ENCODE results near the gene EGFL8.

The EGFL8 gene

DNA sequence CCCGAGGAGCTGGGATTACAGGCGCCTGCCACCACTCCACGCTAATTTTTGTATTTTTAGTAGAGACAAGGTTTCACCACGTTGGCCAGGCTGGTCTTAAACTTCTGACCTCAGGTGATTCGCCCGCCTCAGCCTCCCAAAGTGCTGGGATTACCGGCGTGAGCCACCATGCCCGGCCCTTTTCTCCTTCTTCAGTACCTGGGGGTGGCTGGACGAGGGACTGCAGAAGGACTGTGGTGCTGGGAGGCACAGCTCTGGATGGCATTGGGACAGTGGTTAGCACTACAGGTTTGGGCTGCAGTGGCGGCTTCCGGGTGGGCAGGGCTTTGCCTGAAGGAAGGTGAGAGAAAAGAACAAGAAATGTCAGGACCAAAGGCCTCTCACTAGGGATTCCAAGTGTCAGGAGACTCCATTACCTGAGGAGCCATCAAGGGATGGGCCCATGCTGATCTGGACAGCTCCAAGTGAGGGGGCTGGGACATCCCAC lies 43.8 kb upstream of the EGFL8 start:
- TF ChIP-seq, protein P1, sequence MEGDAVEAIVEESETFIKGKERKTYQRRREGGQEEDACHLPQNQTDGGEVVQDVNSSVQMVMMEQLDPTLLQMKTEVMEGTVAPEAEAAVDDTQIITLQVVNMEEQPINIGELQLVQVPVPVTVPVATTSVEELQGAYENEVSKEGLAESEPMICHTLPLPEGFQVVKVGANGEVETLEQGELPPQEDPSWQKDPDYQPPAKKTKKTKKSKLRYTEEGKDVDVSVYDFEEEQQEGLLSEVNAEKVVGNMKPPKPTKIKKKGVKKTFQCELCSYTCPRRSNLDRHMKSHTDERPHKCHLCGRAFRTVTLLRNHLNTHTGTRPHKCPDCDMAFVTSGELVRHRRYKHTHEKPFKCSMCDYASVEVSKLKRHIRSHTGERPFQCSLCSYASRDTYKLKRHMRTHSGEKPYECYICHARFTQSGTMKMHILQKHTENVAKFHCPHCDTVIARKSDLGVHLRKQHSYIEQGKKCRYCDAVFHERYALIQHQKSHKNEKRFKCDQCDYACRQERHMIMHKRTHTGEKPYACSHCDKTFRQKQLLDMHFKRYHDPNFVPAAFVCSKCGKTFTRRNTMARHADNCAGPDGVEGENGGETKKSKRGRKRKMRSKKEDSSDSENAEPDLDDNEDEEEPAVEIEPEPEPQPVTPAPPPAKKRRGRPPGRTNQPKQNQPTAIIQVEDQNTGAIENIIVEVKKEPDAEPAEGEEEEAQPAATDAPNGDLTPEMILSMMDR (conservative IDR thresholded peaks at IDR 0.05; ENCODE audit: control insufficient read depth, insufficient read depth, low read depth, low read length): no peak
- no peak overlapping the region for H3K4me3 ChIP-seq (ENCODE audit: control insufficient read depth, low read depth, low read length)
- DNase-seq (ENCODE audit: low read depth): no peak

DNA sequence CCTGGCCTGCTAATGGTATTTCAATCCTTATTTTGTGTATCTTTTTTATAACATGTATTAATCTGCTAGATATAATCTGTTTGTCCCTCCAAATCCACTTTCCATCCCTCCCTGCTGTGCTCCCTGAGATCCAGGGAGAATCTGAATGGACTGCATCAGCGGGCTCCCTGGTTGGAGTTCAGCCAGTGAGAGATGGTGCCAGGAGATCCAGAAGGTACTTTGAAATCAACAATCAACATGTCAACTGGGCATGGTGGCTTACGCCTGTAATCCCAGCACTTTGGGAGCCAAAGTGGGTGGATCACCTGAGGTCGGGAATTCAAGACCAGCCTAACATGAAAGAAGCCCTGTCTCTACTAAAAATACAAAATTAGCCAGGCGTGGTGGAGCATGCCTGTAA lies 40.7 kb upstream of the EGFL8 start:
- H3K4me3 ChIP-seq (ENCODE audit: control insufficient read depth, low read depth, low read length): no peak overlapping the region
- DNase-seq (ENCODE audit: low read depth): no peak
- TF ChIP-seq, protein P1 (conservative IDR thresholded peaks at IDR 0.05; ENCODE audit: control insufficient read depth, insufficient read depth, low read depth, low read length): no peak

DNA sequence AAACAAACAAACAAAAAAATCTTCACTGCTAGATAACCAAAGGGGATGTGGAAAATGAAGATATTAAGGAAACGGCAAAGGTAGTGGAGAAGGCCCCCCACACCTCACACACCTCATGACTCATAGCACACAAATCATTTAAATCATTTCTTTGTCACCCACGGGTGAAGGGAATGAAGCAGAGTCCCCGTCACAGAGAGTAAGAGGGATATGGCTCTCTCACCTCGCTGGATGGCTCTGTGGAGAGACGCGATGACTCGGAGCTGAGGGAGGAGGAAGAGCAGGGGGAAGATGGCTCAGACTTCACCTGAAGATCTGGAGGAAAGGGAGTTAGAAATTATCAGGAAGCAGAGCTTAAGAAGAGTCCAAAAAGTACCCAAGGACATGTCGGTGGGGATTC lies 37.5 kb upstream of the EGFL8 start:
- DNase-seq (ENCODE audit: low read depth): no peak
- peak overlapping the region; percentile 100 for H3K4me3 ChIP-seq (ENCODE audit: control insufficient read depth, low read depth, low read length)
- TF ChIP-seq, protein P1 (conservative IDR thresholded peaks at IDR 0.05; ENCODE audit: control insufficient read depth, insufficient read depth, low read depth, low read length): no peak

GRCh38 chr6:32127409-32127716 lies 37.0 kb upstream of the EGFL8 start:
- no peak for DNase-seq (ENCODE audit: low read depth)
- TF ChIP-seq, protein P1 (conservative IDR thresholded peaks at IDR 0.05; ENCODE audit: control insufficient read depth, insufficient read depth, low read depth, low read length): no peak
- H3K4me3 ChIP-seq (ENCODE audit: control insufficient read depth, low read depth, low read length): peak overlapping the region; percentile 100

DNA sequence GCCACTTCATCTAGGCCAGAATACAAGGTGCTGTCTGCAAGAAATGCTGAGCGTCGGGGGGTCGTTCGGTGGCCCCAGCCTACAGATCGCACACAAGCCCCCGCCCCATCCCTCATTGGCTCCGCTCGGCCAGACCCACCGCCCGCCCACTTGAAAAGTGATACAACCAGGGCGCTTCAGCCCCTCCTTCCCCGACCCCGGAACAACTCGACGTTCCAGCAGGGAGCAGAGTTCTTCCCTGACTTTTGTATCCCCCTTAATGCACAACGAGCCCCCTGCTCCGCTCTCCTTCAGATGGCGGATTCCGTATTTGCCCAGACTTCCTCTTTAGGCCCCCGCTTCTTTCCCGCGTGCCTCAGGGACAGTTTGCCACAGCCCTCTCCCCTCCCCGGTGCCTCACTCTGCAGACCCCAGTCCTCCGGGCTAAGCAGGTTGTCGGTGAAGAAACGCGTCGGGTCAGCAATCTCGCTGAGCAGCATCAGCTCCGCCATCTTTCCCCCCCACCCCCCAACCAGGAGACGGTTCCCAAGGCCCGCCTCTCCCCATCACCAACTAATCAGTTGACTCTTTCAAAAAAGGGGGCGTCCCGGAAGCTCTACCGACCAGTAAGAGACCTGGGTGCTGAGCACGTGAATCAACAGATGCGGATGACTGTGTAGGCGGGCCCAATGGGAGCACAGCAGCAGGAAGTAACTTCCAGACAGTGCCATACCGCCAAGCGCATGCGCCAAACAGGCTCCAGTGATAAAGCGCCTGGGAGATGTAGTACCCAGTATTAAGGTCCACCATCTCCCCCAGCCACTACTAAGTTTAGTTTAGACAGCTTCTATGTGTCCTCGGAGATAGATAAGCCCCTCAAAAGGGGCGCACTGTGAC lies 36.4 kb upstream of the EGFL8 start, which contains the start of gene ATF6B:
ATF6B (minus strand) TSS at position 530 of the 876 bp plus-strand sequence; CDS start at position 491, 39 bp downstream.
- TF ChIP-seq, protein P1 (conservative IDR thresholded peaks at IDR 0.05; ENCODE audit: control insufficient read depth, insufficient read depth, low read depth, low read length): no peak

DNA sequence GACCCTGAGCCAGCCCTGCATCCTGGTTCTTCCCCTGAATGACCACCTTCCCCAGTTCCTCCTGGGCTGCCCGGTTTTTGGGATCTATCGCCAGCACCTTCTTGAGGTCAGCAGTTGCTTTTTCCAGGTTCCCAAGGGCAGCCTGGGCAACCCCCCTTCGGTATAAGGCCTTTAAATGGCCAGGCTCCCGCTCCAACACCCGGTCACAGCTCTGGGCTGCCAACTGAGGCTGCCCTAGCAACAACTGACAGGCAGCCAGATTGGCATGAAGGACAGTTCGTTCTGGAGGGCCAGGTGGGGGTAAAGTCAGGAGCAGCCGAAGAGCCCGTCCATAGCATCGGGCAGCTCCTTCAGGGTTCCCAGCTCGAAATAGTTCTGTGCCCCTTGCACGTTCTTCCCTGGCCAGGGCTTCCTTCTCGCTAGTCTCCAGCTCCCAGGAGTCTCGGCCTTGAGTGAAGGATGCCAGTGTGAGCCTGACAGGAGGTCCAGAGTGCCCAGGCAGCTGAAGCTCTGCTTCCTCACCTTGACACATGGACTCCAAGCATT lies 35.6 kb upstream of the EGFL8 start:
- DNase-seq (ENCODE audit: low read depth): no peak
- TF ChIP-seq, protein P1 (conservative IDR thresholded peaks at IDR 0.05; ENCODE audit: control insufficient read depth, insufficient read depth, low read depth, low read length): no peak
- H3K4me3 ChIP-seq (ENCODE audit: control insufficient read depth, low read depth, low read length): peak overlapping the region; percentile 78

More for the DNA sequence above, 36.4 kb upstream of the EGFL8 start, which contains the start of gene ATF6B:
- peak; percentile 99 for DNase-seq (ENCODE audit: low read depth)
- H3K4me3 ChIP-seq (ENCODE audit: control insufficient read depth, low read depth, low read length): peak within 1 kb of the TSS; percentile 100

All from fibroblast of mammary gland (primary cell).